HepG2 (cell line): ENCODE measurements around the gene EIF4G3. TPM values are rescaled to one million over a fixed set of nuclear protein-coding genes. Genes with fewer than 3 reads are reported as not detected.

Experiments
- AGO1 ChIP-seq: fragments of 200-400 bp; formaldehyde crosslinking; IDR thresholded peaks from 2 replicates; pipeline ENCODE4 v1.6.1; 2017; ENCODE audit warnings: mild to moderate bottlenecking, low read depth, low read length, moderate library complexity; ENCODE audit not compliant: poor library complexity, severe bottlenecking
- MYC ChIP-seq: sonication (generic); formaldehyde crosslinking; IDR thresholded peaks from 2 replicates; pipeline ENCODE4 v1.9.0; 2021; ENCODE audit warnings: missing genetic modification reagents, borderline replicate concordance
- TCF7L2 ChIP-seq: IDR thresholded peaks from 2 replicates; pipeline ENCODE4 v1.6.1; 2011; ENCODE audit warnings: mild to moderate bottlenecking, low read depth, low read length, moderate library complexity
- ZFP90 ChIP-seq: sonication (generic); formaldehyde crosslinking; IDR thresholded peaks from 2 replicates; pipeline ENCODE4 v1.8.0; 2022; ENCODE audit warnings: missing genetic modification reagents, mild to moderate bottlenecking, inconsistent platforms, borderline replicate concordance
- ZNF12 ChIP-seq: sonication (generic); formaldehyde crosslinking; IDR thresholded peaks from 2 replicates; pipeline ENCODE4 v1.5.0; 2020; ENCODE audit warnings: missing genetic modification reagents
- ZNF652 ChIP-seq: IDR thresholded peaks from 2 replicates; pipeline ENCODE4 v1.6.1; 2016; ENCODE audit warnings: low read depth, borderline replicate concordance
- ZNF839 ChIP-seq: sonication (generic); formaldehyde crosslinking; IDR thresholded peaks from 2 replicates; pipeline ENCODE4 v1.4.0; 2020; ENCODE audit warnings: missing genetic modification reagents, mild to moderate bottlenecking, borderline replicate concordance
- polyA plus RNA-seq, 8 experiments: library from polyadenylated mRNA; depleted of rRNA in 3 of 8; stranded (reverse) in 7 of 8; unstranded in 1 of 8; fragments of >200 nt; fragmentation: Illumina TruSeq in 4 of 8; extraction: Trizol in 4 of 8; gene quantifications; 2 replicates each; pipeline versions ENCODE4 v1.2.1 to v1.2.3, GENCODE V29; 2011 to 2016; ENCODE audit warnings: low read depth in 4 of 8, missing spikeins in 1 of 8, mixed read lengths in 1 of 8; ENCODE audit not compliant: insufficient read depth in 1 of 8
- total RNA-seq, 5 experiments: library from RNA; depleted of rRNA; stranded (reverse); fragments of >200 nt; fragmentation: Illumina TruSeq; extraction: Trizol; gene quantifications; 2 replicates each; pipeline ENCODE4 v1.2.3, GENCODE V29; 2016; ENCODE audit warnings: low read depth in 1 of 5
- TF ChIP-seq, protein P1 (sequence below): sonication (generic); formaldehyde crosslinking; IDR thresholded peaks from 2 replicates; pipeline ENCODE4 v1.4.0; 2020; ENCODE audit warnings: missing genetic modification reagents, borderline replicate concordance
- TF ChIP-seq, protein P2 (sequence below): sonication (generic); formaldehyde crosslinking; IDR thresholded peaks from 2 replicates; pipeline ENCODE4 v1.8.1; 2023; ENCODE audit warnings: mild to moderate bottlenecking, inconsistent platforms, moderate library complexity, missing genetic modification reagents, borderline replicate concordance
- TF ChIP-seq, protein P3 (sequence below): fragments of 450-650 bp; IDR thresholded peaks from 2 replicates; pipeline ENCODE4 v1.6.1; 2017
- TF ChIP-seq, protein P4 (sequence below): sonication (generic); formaldehyde crosslinking; IDR thresholded peaks from 2 replicates; pipeline ENCODE4 v1.4.0; 2020; ENCODE audit warnings: missing genetic modification reagents
- TF ChIP-seq, protein P5 (sequence below): sonication (generic); formaldehyde crosslinking; IDR thresholded peaks from 2 replicates; pipeline ENCODE4 v1.4.0; 2020; ENCODE audit warnings: mild to moderate bottlenecking, missing genetic modification reagents
- TF ChIP-seq, protein P6 (sequence below): sonication (generic); formaldehyde crosslinking; IDR thresholded peaks from 2 replicates; pipeline ENCODE4 v1.4.0; 2020; ENCODE audit warnings: mild to moderate bottlenecking, missing genetic modification reagents

Gene EIF4G3
- total and polyA plus RNA-seq, 2 of the 13 experiments (the other 11 are each of a cell fraction or from before 2014, with no cell fraction given): 22.2 to 27.6 TPM

DNA sequence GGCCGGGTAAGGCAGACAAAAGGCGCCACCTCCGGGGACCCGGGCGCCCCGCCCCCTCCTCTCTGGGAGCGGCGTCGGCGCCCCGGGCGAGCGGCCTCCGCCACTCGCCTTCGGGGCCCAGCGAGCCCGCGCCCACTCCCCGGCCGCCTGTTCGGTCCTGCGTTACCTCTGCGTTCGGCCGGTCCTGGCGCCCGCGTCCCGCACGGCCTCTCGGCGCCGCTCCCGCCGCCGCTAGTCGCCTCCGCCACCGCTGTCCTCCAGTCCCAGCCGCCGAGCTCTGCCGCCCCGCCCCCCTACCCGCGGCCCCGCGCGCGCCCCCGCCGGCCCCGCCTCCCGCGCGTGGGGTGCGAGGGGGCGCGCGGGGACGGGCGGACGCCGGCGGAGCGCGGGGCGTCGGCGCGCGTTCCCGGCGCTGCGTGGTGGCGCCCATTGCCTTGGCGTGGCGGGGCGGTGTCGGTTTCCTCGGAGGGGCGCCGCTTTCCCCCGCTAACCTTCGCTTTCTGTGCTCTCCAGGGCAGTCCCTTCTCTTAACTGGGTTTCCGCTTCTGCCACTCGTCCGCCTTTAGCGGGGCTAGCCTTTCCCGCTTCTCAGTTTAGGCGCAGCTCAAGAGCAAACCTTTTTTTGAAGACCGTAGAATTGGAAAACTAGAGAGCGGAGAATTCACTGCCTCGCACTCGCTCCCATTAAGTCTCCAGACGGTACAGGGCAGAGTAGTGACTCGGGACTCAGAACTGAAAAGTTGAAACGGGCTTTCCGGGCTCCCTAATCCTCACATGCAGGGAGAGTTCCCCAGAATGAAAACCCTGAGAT lies 389.5 kb downstream of the EIF4G3 start, which contains the start of gene HP1BP3 (continued):
- TF ChIP-seq, protein P1, sequence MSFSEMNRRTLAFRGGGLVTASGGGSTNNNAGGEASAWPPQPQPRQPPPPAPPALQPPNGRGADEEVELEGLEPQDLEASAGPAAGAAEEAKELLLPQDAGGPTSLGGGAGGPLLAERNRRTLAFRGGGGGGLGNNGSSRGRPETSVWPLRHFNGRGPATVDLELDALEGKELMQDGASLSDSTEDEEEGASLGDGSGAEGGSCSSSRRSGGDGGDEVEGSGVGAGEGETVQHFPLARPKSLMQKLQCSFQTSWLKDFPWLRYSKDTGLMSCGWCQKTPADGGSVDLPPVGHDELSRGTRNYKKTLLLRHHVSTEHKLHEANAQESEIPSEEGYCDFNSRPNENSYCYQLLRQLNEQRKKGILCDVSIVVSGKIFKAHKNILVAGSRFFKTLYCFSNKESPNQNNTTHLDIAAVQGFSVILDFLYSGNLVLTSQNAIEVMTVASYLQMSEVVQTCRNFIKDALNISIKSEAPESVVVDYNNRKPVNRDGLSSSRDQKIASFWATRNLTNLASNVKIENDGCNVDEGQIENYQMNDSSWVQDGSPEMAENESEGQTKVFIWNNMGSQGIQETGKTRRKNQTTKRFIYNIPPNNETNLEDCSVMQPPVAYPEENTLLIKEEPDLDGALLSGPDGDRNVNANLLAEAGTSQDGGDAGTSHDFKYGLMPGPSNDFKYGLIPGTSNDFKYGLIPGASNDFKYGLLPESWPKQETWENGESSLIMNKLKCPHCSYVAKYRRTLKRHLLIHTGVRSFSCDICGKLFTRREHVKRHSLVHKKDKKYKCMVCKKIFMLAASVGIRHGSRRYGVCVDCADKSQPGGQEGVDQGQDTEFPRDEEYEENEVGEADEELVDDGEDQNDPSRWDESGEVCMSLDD (CRISPR knock-in tag): no peak
- TF ChIP-seq ZNF12 (CRISPR knock-in tag) (peak; percentile 41), ZFP90 (CRISPR knock-in tag) (no peak), AGO1 (no peak), TCF7L2 (no peak), MYC (CRISPR knock-in tag) (peak; percentile 43), ZNF839 (CRISPR knock-in tag) (no peak), ZNF652 (CRISPR knock-in tag) (no peak)
- TF ChIP-seq, protein P2, sequence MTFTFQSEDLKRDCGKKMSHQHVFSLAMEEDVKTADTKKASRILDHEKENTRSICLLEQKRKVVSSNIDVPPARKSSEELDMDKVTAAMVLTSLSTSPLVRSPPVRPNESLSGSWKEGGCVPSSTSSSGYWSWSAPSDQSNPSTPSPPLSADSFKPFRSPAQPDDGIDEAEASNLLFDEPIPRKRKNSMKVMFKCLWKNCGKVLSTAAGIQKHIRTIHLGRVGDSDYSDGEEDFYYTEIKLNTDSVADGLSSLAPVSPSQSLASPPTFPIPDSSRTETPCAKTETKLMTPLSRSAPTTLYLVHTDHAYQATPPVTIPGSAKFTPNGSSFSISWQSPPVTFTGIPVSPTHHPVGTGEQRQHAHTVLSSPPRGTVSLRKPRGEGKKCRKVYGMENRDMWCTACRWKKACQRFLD (CRISPR knock-in tag): no peak; the same call in 1 of the 2 replicates
- TF ChIP-seq, protein P3, sequence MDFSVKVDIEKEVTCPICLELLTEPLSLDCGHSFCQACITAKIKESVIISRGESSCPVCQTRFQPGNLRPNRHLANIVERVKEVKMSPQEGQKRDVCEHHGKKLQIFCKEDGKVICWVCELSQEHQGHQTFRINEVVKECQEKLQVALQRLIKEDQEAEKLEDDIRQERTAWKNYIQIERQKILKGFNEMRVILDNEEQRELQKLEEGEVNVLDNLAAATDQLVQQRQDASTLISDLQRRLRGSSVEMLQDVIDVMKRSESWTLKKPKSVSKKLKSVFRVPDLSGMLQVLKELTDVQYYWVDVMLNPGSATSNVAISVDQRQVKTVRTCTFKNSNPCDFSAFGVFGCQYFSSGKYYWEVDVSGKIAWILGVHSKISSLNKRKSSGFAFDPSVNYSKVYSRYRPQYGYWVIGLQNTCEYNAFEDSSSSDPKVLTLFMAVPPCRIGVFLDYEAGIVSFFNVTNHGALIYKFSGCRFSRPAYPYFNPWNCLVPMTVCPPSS: no peak
- TF ChIP-seq, protein P4, sequence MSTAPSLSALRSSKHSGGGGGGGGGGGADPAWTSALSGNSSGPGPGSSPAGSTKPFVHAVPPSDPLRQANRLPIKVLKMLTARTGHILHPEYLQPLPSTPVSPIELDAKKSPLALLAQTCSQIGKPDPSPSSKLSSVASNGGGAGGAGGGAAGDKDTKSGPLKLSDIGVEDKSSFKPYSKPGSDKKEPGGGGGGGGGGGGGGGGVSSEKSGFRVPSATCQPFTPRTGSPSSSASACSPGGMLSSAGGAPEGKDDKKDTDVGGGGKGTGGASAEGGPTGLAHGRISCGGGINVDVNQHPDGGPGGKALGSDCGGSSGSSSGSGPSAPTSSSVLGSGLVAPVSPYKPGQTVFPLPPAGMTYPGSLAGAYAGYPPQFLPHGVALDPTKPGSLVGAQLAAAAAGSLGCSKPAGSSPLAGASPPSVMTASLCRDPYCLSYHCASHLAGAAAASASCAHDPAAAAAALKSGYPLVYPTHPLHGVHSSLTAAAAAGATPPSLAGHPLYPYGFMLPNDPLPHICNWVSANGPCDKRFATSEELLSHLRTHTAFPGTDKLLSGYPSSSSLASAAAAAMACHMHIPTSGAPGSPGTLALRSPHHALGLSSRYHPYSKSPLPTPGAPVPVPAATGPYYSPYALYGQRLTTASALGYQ (CRISPR knock-in tag): no peak
- TF ChIP-seq, protein P5, sequence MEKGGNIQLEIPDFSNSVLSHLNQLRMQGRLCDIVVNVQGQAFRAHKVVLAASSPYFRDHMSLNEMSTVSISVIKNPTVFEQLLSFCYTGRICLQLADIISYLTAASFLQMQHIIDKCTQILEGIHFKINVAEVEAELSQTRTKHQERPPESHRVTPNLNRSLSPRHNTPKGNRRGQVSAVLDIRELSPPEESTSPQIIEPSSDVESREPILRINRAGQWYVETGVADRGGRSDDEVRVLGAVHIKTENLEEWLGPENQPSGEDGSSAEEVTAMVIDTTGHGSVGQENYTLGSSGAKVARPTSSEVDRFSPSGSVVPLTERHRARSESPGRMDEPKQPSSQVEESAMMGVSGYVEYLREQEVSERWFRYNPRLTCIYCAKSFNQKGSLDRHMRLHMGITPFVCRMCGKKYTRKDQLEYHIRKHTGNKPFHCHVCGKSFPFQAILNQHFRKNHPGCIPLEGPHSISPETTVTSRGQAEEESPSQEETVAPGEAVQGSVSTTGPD (CRISPR knock-in tag): no peak
- TF ChIP-seq, protein P6, sequence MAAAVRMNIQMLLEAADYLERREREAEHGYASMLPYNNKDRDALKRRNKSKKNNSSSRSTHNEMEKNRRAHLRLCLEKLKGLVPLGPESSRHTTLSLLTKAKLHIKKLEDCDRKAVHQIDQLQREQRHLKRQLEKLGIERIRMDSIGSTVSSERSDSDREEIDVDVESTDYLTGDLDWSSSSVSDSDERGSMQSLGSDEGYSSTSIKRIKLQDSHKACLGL (CRISPR knock-in tag): no peak
